HepG2 (cell line): Measurements from ENCODE around the gene SLC16A5. TPM values are rescaled to one million over a fixed set of nuclear protein-coding genes. Genes with fewer than 3 reads are reported as not detected.
A peak's percentile ranks its signal among the peaks of the same experiment; 100 is the strongest.

ENCODE experiments used
- ARHGAP35 ChIP-seq: sonication (generic); formaldehyde crosslinking; IDR thresholded peaks from 2 replicates; pipeline ENCODE4 v1.9.0; 2022; ENCODE audit warnings: mild to moderate bottlenecking, inconsistent platforms, moderate library complexity, missing genetic modification reagents, borderline replicate concordance
- DDIT3 ChIP-seq: sonication (generic); formaldehyde crosslinking; IDR thresholded peaks from 2 replicates; pipeline ENCODE4 v1.4.0; 2020; ENCODE audit warnings: mild to moderate bottlenecking, missing genetic modification reagents
- FIP1L1 ChIP-seq: fragments of 200-400 bp; formaldehyde crosslinking; IDR thresholded peaks from 2 replicates; pipeline ENCODE4 v1.6.1; 2018; ENCODE audit warnings: low read depth, mild to moderate bottlenecking, low read length, moderate library complexity, borderline replicate concordance; ENCODE audit not compliant: insufficient read depth
- KDM2A ChIP-seq: sonication (generic); formaldehyde crosslinking; IDR thresholded peaks from 2 replicates; pipeline ENCODE4 v1.4.0; 2020; ENCODE audit warnings: low read depth, missing genetic modification reagents, borderline replicate concordance
- KMT2B ChIP-seq: IDR thresholded peaks from 2 replicates; pipeline ENCODE4 v1.6.1; 2016; ENCODE audit warnings: missing genetic modification reagents, missing compliant biosample characterization
- MAFK ChIP-seq, 2 experiments: IDR thresholded peaks in 1 of 2; conservative IDR thresholded peaks in 1 of 2; 2 replicates each; pipeline ENCODE4 v1.6.1; 2011; ENCODE audit warnings: improper control_type of control experiment in 2 of 2, low read length in 2 of 2
- MXD3 ChIP-seq: IDR thresholded peaks from 2 replicates; pipeline ENCODE4 v1.6.1; 2016; ENCODE audit warnings: mild to moderate bottlenecking, missing biosample characterization, missing genetic modification reagents
- NRL ChIP-seq: sonication (generic); formaldehyde crosslinking; IDR thresholded peaks from 2 replicates; pipeline ENCODE4 v1.5.0; 2020; ENCODE audit warnings: missing genetic modification reagents, mild to moderate bottlenecking, moderate library complexity, borderline replicate concordance
- PRMT3 ChIP-seq: sonication (generic); formaldehyde crosslinking; IDR thresholded peaks from 2 replicates; pipeline ENCODE4 v1.8.1; 2022; ENCODE audit warnings: low read depth, mild to moderate bottlenecking, moderate library complexity, missing genetic modification reagents, borderline replicate concordance
- RBM22 ChIP-seq: fragments of 200-400 bp; formaldehyde crosslinking; optimal IDR thresholded peaks from 2 replicates; pipeline ENCODE3; 2017; ENCODE audit warnings: mild to moderate bottlenecking, low read length, moderate library complexity
- SALL2 ChIP-seq: sonication (generic); formaldehyde crosslinking; IDR thresholded peaks from 2 replicates; pipeline ENCODE4 v1.8.1; 2023; ENCODE audit warnings: mild to moderate bottlenecking, missing genetic modification reagents, inconsistent platforms
- TEF ChIP-seq: sonication (generic); formaldehyde crosslinking; IDR thresholded peaks from 2 replicates; pipeline ENCODE4 v1.5.0; 2020; ENCODE audit warnings: missing genetic modification reagents
- THAP11 ChIP-seq: IDR thresholded peaks from 2 replicates; pipeline ENCODE4 v1.6.1; 2016; ENCODE audit warnings: missing biosample characterization, missing genetic modification reagents
- ZNF138 ChIP-seq: sonication (generic); formaldehyde crosslinking; IDR thresholded peaks from 2 replicates; pipeline ENCODE4 v1.5.0; 2020; ENCODE audit warnings: mild to moderate bottlenecking, low read depth, missing genetic modification reagents
- ZNF512 ChIP-seq: sonication (generic); formaldehyde crosslinking; IDR thresholded peaks from 2 replicates; pipeline ENCODE4 v1.4.0; 2020; ENCODE audit warnings: mild to moderate bottlenecking, missing genetic modification reagents
- polyA plus RNA-seq, 8 experiments: library from polyadenylated mRNA; depleted of rRNA in 3 of 8; stranded (reverse) in 7 of 8; unstranded in 1 of 8; fragments of >200 nt; fragmentation: Illumina TruSeq in 4 of 8; extraction: Trizol in 4 of 8; gene quantifications; 2 replicates each; pipeline versions ENCODE4 v1.2.1 to v1.2.3, GENCODE V29; 2011 to 2016; ENCODE audit warnings: low read depth in 4 of 8, missing spikeins in 1 of 8, mixed read lengths in 1 of 8; ENCODE audit not compliant: insufficient read depth in 1 of 8
- total RNA-seq, 5 experiments: library from RNA; depleted of rRNA; stranded (reverse); fragments of >200 nt; fragmentation: Illumina TruSeq; extraction: Trizol; gene quantifications; 2 replicates each; pipeline ENCODE4 v1.2.3, GENCODE V29; 2016; ENCODE audit warnings: low read depth in 1 of 5
- TF ChIP-seq, protein P1 (sequence below): sonication (generic); formaldehyde crosslinking; IDR thresholded peaks from 2 replicates; pipeline ENCODE4 v1.5.1; 2020; ENCODE audit warnings: missing genetic modification reagents, mild to moderate bottlenecking, borderline replicate concordance
- TF ChIP-seq, protein P2 (sequence below): sonication (generic); formaldehyde crosslinking; IDR thresholded peaks from 2 replicates; pipeline ENCODE4 v1.4.0; 2020; ENCODE audit warnings: missing genetic modification reagents
- TF ChIP-seq, protein P3 (sequence below): IDR thresholded peaks from 2 replicates; pipeline ENCODE4 v1.6.1; 2016

The SLC16A5 gene
- total and polyA plus RNA-seq, 2 of the 13 experiments (the other 11 are each of a cell fraction or from before 2014, with no cell fraction given) = 0.69 to 5.6 TPM

GRCh38 chr17:75046407-75047289 lies 41.1 kb upstream of the SLC16A5 start, which contains the start of the genes ATP5PD and KCTD2 (continued):
- TF ChIP-seq NRL (CRISPR knock-in tag) = peak; percentile 96
- TF ChIP-seq, protein P1, sequence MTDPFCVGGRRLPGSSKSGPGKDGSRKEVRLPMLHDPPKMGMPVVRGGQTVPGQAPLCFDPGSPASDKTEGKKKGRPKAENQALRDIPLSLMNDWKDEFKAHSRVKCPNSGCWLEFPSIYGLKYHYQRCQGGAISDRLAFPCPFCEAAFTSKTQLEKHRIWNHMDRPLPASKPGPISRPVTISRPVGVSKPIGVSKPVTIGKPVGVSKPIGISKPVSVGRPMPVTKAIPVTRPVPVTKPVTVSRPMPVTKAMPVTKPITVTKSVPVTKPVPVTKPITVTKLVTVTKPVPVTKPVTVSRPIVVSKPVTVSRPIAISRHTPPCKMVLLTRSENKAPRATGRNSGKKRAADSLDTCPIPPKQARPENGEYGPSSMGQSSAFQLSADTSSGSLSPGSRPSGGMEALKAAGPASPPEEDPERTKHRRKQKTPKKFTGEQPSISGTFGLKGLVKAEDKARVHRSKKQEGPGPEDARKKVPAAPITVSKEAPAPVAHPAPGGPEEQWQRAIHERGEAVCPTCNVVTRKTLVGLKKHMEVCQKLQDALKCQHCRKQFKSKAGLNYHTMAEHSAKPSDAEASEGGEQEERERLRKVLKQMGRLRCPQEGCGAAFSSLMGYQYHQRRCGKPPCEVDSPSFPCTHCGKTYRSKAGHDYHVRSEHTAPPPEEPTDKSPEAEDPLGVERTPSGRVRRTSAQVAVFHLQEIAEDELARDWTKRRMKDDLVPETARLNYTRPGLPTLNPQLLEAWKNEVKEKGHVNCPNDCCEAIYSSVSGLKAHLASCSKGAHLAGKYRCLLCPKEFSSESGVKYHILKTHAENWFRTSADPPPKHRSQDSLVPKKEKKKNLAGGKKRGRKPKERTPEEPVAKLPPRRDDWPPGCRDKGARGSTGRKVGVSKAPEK (CRISPR knock-in tag) = no peak
- peak; percentile 70 for TF ChIP-seq MXD3 (CRISPR knock-in tag)
- peak; percentile 97 for TF ChIP-seq KDM2A
- no peak for TF ChIP-seq TEF (CRISPR knock-in tag)
- TF ChIP-seq ARHGAP35 = peak; percentile 94
- TF ChIP-seq THAP11 (CRISPR knock-in tag) = peak; percentile 90
- TF ChIP-seq RBM22 = no peak
- TF ChIP-seq DDIT3 (CRISPR knock-in tag) = no peak
- TF ChIP-seq, protein P2, sequence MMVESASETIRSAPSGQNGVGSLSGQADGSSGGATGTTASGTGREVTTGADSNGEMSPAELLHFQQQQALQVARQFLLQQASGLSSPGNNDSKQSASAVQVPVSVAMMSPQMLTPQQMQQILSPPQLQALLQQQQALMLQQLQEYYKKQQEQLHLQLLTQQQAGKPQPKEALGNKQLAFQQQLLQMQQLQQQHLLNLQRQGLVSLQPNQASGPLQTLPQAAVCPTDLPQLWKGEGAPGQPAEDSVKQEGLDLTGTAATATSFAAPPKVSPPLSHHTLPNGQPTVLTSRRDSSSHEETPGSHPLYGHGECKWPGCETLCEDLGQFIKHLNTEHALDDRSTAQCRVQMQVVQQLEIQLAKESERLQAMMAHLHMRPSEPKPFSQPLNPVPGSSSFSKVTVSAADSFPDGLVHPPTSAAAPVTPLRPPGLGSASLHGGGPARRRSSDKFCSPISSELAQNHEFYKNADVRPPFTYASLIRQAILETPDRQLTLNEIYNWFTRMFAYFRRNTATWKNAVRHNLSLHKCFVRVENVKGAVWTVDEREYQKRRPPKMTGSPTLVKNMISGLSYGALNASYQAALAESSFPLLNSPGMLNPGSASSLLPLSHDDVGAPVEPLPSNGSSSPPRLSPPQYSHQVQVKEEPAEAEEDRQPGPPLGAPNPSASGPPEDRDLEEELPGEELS = no peak; the same call in 1 of the 2 replicates
- TF ChIP-seq SALL2 = peak; percentile 88
- no peak for TF ChIP-seq ZNF512 (CRISPR knock-in tag)
- TF ChIP-seq ZNF138 = peak; percentile 80
- no peak for TF ChIP-seq FIP1L1
- TF ChIP-seq, protein P3, sequence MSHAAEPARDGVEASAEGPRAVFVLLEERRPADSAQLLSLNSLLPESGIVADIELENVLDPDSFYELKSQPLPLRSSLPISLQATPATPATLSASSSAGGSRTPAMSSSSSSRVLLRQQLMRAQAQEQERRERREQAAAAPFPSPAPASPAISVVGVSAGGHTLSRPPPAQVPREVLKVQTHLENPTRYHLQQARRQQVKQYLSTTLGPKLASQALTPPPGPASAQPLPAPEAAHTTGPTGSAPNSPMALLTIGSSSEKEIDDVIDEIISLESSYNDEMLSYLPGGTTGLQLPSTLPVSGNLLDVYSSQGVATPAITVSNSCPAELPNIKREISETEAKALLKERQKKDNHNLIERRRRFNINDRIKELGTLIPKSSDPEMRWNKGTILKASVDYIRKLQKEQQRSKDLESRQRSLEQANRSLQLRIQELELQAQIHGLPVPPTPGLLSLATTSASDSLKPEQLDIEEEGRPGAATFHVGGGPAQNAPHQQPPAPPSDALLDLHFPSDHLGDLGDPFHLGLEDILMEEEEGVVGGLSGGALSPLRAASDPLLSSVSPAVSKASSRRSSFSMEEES (CRISPR knock-in tag) = peak; percentile 51; the same call in 1 of the 2 replicates
- TF ChIP-seq MAFK (conservative IDR thresholded peaks at IDR 0.05 in 1 of 2, IDR thresholded peaks at IDR 0.05 in 1 of 2; ENCODE audit: low read length in 2 of 2) = no peak
- no peak for TF ChIP-seq PRMT3
- TF ChIP-seq KMT2B (CRISPR knock-in tag) = peak; percentile 80
